ENCODE results near the gene SFMBT2. TPM values are rescaled to one million over a fixed set of nuclear protein-coding genes. Genes with fewer than 3 reads are reported as not detected.
A peak's percentile ranks its signal among the peaks of the same experiment; 100 is the strongest.

Gene SFMBT2
- total RNA-seq, 2 donors from 2014 or later, result 25.6 to 32.1 TPM

DNA sequence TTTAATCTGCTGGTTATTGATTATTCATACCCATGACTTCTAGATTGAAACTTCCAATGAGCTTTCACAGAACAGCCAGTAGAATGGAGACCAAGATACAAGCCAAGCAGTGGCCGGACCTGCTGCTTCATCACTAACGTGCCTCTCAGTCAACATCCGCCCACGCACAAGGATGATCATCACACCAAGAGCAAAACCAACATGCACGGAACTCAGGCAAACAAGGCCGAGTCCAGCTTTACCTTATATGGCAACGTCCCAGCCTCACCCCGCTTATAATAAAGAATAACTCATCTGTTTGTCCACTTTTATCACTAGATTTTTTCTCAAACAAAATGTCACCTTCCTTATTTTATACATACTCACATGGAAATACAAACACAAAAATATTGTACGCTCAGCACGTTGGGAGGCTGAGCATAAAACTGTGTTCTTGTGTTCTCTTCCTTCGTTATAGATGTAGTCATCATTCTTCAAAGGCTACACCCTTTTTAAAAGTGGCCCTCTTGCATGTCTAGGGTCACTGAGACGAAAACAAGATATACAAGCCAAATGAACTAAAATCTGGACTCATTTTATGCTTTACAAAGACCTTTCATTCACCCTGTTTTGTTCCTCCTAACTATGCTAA is 122.7 kb downstream of the SFMBT2 start:
- Mint-ChIP-seq H3K9me3 (no peaks in the 10 kb centered on the region), H3K36me3 (peaks cover 0 to 27% of the 10 kb centered on the region in 2 donors), H3K27ac (no peak overlapping the region)
- ATAC-seq (no peak), DNase-seq (ENCODE audit: low spot score in 2 of 2) (no peak)

DNA sequence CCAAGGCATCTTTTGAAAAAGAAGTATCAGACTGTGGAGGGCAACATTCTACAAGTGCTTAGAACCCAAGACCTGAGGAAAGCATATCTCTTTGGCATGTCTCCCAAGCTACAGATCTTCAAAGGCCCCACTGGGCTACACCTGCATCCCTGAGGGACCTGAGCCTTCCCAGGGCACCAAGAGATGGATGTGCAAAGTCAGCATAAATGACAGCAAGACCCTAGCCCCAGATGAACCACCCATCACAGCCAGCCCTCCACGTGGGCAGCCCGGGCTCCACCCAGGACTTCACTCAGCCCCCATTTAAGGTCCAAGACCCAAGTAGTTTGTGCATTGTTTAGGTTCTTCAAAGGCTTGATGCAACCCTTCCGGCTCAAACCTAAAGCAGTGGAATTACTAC is 123.5 kb downstream of the SFMBT2 start:
- Mint-ChIP-seq H3K36me3 (peaks cover 0 to 31% of the 10 kb centered on the region in 2 donors), H3K9me3 (no peaks in the 10 kb centered on the region), H3K27ac (no peak overlapping the region)
- ATAC-seq (no peak), DNase-seq (ENCODE audit: low spot score in 2 of 2) (no peak)

- no peak for DNase-seq (ENCODE audit: low spot score in 2 of 2)
- peaks cover 0 to 35% of the 10 kb centered on the region in 2 donors for H3K36me3 Mint-ChIP-seq
- ATAC-seq, result peak; percentile 29 to 92
- no peak overlapping the region for H3K27ac Mint-ChIP-seq
- H3K9me3 Mint-ChIP-seq, result no peaks in the 10 kb centered on the region
Observed at GRCh38 chr10:7285522-7286322, 125.1 kb downstream of the SFMBT2 start.

DNA sequence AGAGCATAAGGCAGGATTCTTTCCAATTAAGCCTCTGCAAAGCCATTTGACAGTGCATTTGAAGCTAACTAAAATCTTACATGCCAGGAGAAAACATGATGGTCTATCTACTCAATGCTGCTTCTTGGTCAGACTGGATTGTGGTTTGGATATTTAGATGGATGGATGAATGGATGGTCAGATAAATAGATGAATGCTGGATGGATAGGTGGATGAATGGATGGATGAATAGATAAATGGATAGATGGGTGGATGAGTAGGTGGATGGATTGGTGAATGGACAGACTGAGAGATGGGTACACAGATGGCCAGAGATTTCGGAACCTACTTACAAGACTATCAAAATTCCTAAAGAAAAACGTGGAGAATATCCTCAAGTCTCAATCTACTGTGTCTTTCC is 127.6 kb downstream of the SFMBT2 start:
- peaks cover 0 to 2% of the 10 kb centered on the region in 2 donors for H3K9me3 Mint-ChIP-seq
- ATAC-seq, result no peak
- DNase-seq (ENCODE audit: low spot score in 2 of 2), result no peak
- peaks cover 12 to 47% of the 10 kb centered on the region in 2 donors for H3K36me3 Mint-ChIP-seq
- peak overlapping the region in 1 of 2 donors; percentile 26 for H3K27ac Mint-ChIP-seq

DNA sequence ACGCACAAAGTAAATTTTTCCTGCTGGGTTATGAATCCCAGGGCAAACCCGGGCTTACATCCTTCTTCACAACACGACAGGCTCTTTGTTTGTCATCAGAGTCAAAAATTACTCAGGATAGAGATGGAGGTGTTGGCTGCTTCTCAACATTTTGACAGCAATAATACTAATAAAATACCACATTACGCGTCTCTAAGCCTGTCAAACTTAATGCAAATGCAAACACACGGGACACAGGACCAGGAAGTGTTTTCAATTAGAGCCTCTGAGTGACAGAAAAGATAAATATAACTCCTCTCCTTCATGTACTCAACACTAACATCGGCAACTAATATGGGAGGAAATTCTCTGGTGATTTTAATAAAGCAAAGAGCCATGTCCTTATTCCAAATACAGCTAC is 128.4 kb downstream of the SFMBT2 start:
- DNase-seq (ENCODE audit: low spot score in 2 of 2), result no peak
- H3K9me3 Mint-ChIP-seq, result peaks cover 0 to 5% of the 10 kb centered on the region in 2 donors
- ATAC-seq, result no peak
- peaks cover 17 to 54% of the 10 kb centered on the region in 2 donors for H3K36me3 Mint-ChIP-seq
- H3K27ac Mint-ChIP-seq, result no peak overlapping the region

- Mint-ChIP-seq H3K36me3 (peaks cover 17 to 54% of the 10 kb centered on the region in 2 donors), H3K27ac (peak overlapping the region in 1 of 2 donors; percentile 95)
Observed at GRCh38 chr10:7281429-7281828, 129.4 kb downstream of the SFMBT2 start.

GRCh38 chr10:7279303-7279702 is 131.5 kb downstream of the SFMBT2 start:
- ATAC-seq (no peak), DNase-seq (ENCODE audit: low spot score in 2 of 2) (no peak)
- H3K27ac Mint-ChIP-seq, result peak overlapping the region; percentile 27 to 42
- peaks cover 25 to 64% of the 10 kb centered on the region in 2 donors for H3K36me3 Mint-ChIP-seq
- H3K9me3 Mint-ChIP-seq, result peaks cover 0 to 5% of the 10 kb centered on the region in 2 donors

More at GRCh38 chr10:7281429-7281828, 129.4 kb downstream of the SFMBT2 start:
- peaks cover 0 to 5% of the 10 kb centered on the region in 2 donors for H3K9me3 Mint-ChIP-seq
- ATAC-seq (no peak), DNase-seq (ENCODE audit: low spot score in 2 of 2) (no peak)

DNA sequence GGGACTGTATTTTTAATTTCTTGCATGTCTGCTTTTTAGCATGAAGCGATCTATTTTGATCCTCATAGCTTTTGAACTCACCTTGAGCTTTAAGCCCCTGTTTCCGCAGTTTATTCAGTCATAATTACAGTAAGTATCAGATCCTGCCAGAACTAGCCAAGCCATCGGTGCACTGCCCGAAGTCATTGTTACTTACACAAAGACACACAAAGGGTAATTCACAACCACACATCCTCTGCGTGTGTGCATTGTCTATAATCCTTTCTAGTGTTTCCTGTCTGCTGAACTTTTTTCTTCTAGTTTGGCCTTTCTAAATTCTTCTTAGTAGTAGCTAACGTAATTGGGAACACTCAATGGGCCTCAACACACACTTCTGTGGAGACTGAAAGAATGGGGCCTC is 133.0 kb downstream of the SFMBT2 start:
- Mint-ChIP-seq H3K36me3 (peaks cover 25 to 64% of the 10 kb centered on the region in 2 donors), H3K9me3 (peaks cover 0 to 5% of the 10 kb centered on the region in 2 donors), H3K27ac (peak overlapping the region in 1 of 2 donors; percentile 76)
- ATAC-seq, result no peak
- DNase-seq (ENCODE audit: low spot score in 2 of 2), result no peak

GRCh38 chr10:7277432-7277831 is 133.4 kb downstream of the SFMBT2 start:
- Mint-ChIP-seq H3K27ac (peak overlapping the region in 1 of 2 donors; percentile 76), H3K36me3 (peaks cover 25 to 67% of the 10 kb centered on the region in 2 donors), H3K9me3 (peaks cover 0 to 5% of the 10 kb centered on the region in 2 donors)
- ATAC-seq, result no peak
- no peak for DNase-seq (ENCODE audit: low spot score in 2 of 2)

DNA sequence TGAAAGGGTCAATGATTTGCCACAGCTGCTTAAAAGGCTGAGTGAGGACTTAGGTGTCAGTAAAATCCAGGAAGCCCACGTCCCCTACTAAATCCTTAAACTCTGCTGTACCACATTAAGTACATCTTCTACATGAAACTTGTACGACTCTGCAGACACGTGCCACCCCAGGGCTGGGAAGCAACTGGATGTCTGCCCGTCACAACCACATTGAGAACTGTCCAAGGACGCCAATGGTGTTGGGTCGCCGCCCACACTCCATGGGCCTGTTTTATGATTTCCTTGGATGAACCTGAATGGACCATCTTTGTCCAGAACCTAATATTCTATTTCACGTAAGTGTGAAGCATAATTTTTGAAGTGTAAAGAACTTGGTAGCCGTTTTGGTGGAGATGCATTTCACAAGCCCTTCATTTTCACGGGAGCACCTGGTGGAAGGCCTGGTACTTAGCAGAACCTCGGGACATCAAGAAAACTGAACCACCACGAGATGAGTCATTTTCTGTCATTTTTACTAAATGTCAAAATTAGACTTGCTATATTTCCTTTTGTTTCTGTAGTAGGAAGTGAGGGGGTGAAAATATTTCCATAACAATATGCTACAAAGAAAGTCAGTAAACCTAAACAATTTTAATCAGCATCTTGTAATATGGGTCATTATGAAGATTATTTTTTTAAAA is 134.9 kb downstream of the SFMBT2 start:
- ATAC-seq, result peak; percentile 24 to 62
- peaks cover 32 to 71% of the 10 kb centered on the region in 2 donors for H3K36me3 Mint-ChIP-seq
- peak overlapping the region; percentile 61 to 77 for H3K27ac Mint-ChIP-seq
- peaks cover 0 to 11% of the 10 kb centered on the region in 2 donors for H3K9me3 Mint-ChIP-seq
- DNase-seq (ENCODE audit: low spot score in 2 of 2), result peak in 1 of 2 donors; percentile 23

GRCh38 chr10:7274293-7274692 is 136.5 kb downstream of the SFMBT2 start:
- peaks cover 25 to 71% of the 10 kb centered on the region in 2 donors for H3K36me3 Mint-ChIP-seq

DNA sequence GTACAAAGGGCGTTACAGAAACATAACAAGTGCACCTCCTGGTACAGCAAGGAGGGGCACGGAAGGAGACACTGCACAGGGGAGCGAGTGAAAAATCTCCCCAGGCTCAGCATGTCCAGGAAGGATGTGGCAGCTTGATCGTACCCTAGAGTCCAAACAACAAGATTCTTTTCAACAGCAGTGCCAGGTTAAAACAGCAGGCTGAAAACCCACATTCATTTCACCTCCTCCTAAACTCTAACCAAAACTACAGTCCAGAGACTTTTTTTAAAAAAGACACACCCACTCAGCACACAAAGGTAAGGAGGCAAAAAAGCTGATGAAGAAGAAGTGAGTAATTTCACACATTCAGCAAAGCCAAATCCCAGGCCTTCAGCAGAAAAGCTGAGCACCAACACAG is 138.8 kb downstream of the SFMBT2 start:
- Mint-ChIP-seq H3K36me3 (peaks cover 15 to 59% of the 10 kb centered on the region in 2 donors), H3K27ac (peak overlapping the region; percentile 85 to 90), H3K9me3 (peaks cover 0 to 6% of the 10 kb centered on the region in 2 donors)
- ATAC-seq, result peak; percentile 49 to 57
- DNase-seq (ENCODE audit: low spot score in 2 of 2), result peak in 1 of 2 donors; percentile 20

More at GRCh38 chr10:7274293-7274692, 136.5 kb downstream of the SFMBT2 start:
- H3K9me3 Mint-ChIP-seq, result peaks cover 0 to 11% of the 10 kb centered on the region in 2 donors
- H3K27ac Mint-ChIP-seq, result peak overlapping the region in 1 of 2 donors; percentile 29
- no peak for DNase-seq (ENCODE audit: low spot score in 2 of 2)
- no peak for ATAC-seq

DNA sequence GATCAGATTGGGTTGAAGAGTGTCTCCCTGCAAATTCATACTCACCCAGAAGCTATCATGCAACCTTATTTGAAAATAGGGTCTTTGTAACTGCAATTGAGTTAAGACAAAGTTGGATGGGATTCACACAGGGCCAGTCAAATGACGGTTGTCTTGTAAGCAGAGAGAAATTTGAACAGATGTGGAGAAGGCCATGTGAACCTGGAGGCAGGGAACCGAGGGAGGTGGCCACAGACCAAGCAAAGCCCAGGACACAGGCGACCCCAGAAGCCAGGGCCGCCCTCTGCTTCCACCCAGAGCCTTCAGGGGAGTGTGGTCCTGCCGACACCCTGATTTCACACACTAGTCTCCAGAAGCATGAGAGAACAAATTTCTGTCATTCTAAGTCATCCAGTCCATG is 140.8 kb downstream of the SFMBT2 start:
- DNase-seq (ENCODE audit: low spot score in 2 of 2) (no peak), ATAC-seq (no peak)
- Mint-ChIP-seq H3K9me3 (peaks cover 0 to 6% of the 10 kb centered on the region in 2 donors), H3K27ac (peak overlapping the region; percentile 90 to 92), H3K36me3 (peaks cover 14 to 60% of the 10 kb centered on the region in 2 donors)

DNA sequence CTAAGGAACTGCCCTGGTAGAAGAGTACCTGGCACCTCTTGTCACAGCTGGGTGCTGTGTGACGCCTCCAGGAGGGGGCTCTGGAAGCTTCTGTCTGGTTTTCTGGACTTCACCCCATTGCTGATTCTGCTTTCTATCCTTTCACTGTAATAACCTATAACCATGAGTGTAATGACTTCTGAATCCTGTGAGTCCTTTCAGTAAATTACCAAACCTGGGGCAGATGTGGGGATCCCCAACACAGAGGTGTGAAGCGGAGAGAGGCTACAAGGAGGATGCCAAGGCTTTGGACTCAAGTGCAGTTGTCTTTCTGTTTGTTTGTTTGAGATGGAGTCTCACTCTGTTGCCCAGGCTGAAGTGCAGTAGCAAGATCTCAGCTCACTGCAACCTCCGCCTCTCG is 143.7 kb downstream of the SFMBT2 start:
- peaks cover 0 to 6% of the 10 kb centered on the region in 2 donors for H3K9me3 Mint-ChIP-seq
- ATAC-seq (peak; percentile 4 to 16), DNase-seq (ENCODE audit: low spot score in 2 of 2) (no peak)
- H3K36me3 Mint-ChIP-seq, result peaks cover 7 to 33% of the 10 kb centered on the region in 2 donors
- peak overlapping the region; percentile 67 to 81 for H3K27ac Mint-ChIP-seq

GRCh38 chr10:7265396-7266123 is 145.3 kb downstream of the SFMBT2 start:
- peak overlapping the region in 1 of 2 donors; percentile 17 for H3K27ac Mint-ChIP-seq

GRCh38 chr10:7264313-7264756 is 146.5 kb downstream of the SFMBT2 start:
- Mint-ChIP-seq H3K9me3 (no peaks in the 10 kb centered on the region), H3K36me3 (peaks cover 0 to 13% of the 10 kb centered on the region in 2 donors), H3K27ac (no peak overlapping the region)
- ATAC-seq, result no peak
- no peak for DNase-seq (ENCODE audit: low spot score in 2 of 2)

More at GRCh38 chr10:7265396-7266123, 145.3 kb downstream of the SFMBT2 start:
- DNase-seq (ENCODE audit: low spot score in 2 of 2) (no peak), ATAC-seq (no peak)
- H3K9me3 Mint-ChIP-seq, result no peaks in the 10 kb centered on the region
- peaks cover 0 to 21% of the 10 kb centered on the region in 2 donors for H3K36me3 Mint-ChIP-seq

Measured in activated naive CD4-positive, alpha-beta T cell treated with anti-CD3 and anti-CD28 coated beads, Interleukin-2, amount 50 U/mL, for 72 hours (primary cell).